Measurements from ENCODE around the gene PPFIA1. TPM values are rescaled to one million over a fixed set of nuclear protein-coding genes. Genes with fewer than 3 reads are reported as not detected.
"Not testable (repeated sequence)": the region's sequence is repeated elsewhere in the genome, so short reads cannot be mapped to it uniquely, and the experiment has no call there.

PPFIA1 gene
- polyA plus RNA-seq, 3 donors, result 44.2 to 58.5 (median 48.2) TPM

GRCh38 chr11:70312401-70313357, 42.2 kb downstream of the PPFIA1 start:
- DNase-seq (ENCODE audit: extremely low read depth in 1 of 11, low read depth in 9 of 11, low spot score in 4 of 11), result peak in 3 of 11 donors; percentile 8 to 17 (median 10)

GRCh38 chr11:70313945-70314344, 43.5 kb downstream of the PPFIA1 start:
- DNase-seq (ENCODE audit: extremely low read depth in 1 of 11, low read depth in 9 of 11, low spot score in 4 of 11), result no peak

- no peak for DNase-seq (ENCODE audit: extremely low read depth in 1 of 11, low read depth in 9 of 11, low spot score in 4 of 11)
Observed at GRCh38 chr11:70314730-70315129, 44.2 kb downstream of the PPFIA1 start.

GRCh38 chr11:70315716-70316115, 45.2 kb downstream of the PPFIA1 start:
- DNase-seq (ENCODE audit: extremely low read depth in 1 of 11, low read depth in 9 of 11, low spot score in 4 of 11), result no peak

GRCh38 chr11:70317581-70318305, 47.3 kb downstream of the PPFIA1 start:
- no peak for DNase-seq (ENCODE audit: extremely low read depth in 1 of 11, low read depth in 9 of 11, low spot score in 4 of 11)

- no peak for DNase-seq (ENCODE audit: extremely low read depth in 1 of 11, low read depth in 9 of 11, low spot score in 4 of 11)
Observed at GRCh38 chr11:70319396-70320076, 49.0 kb downstream of the PPFIA1 start.

- DNase-seq (ENCODE audit: extremely low read depth in 1 of 11, low read depth in 9 of 11, low spot score in 4 of 11), result no peak
Observed at GRCh38 chr11:70322666-70323065, 52.2 kb downstream of the PPFIA1 start.

GRCh38 chr11:70323806-70324205, 53.3 kb downstream of the PPFIA1 start:
- no peak for DNase-seq (ENCODE audit: extremely low read depth in 1 of 11, low read depth in 9 of 11, low spot score in 4 of 11)

- no peak for DNase-seq (ENCODE audit: extremely low read depth in 1 of 11, low read depth in 9 of 11, low spot score in 4 of 11)
Observed at GRCh38 chr11:70324376-70325115, 54.1 kb downstream of the PPFIA1 start.

GRCh38 chr11:70325824-70326223, 55.3 kb downstream of the PPFIA1 start:
- no peak for DNase-seq (ENCODE audit: extremely low read depth in 1 of 11, low read depth in 9 of 11, low spot score in 4 of 11)

- no peak for DNase-seq (ENCODE audit: extremely low read depth in 1 of 11, low read depth in 9 of 11, low spot score in 4 of 11)
Observed at GRCh38 chr11:70326365-70326811, 55.9 kb downstream of the PPFIA1 start.

GRCh38 chr11:70326833-70327232, 56.3 kb downstream of the PPFIA1 start:
- no peak for DNase-seq (ENCODE audit: extremely low read depth in 1 of 11, low read depth in 9 of 11, low spot score in 4 of 11)

- DNase-seq (ENCODE audit: extremely low read depth in 1 of 11, low read depth in 9 of 11, low spot score in 4 of 11), result no peak
Observed at GRCh38 chr11:70327717-70328116, 57.2 kb downstream of the PPFIA1 start.

GRCh38 chr11:70328556-70328955, 58.1 kb downstream of the PPFIA1 start:
- no peak for DNase-seq (ENCODE audit: extremely low read depth in 1 of 11, low read depth in 9 of 11, low spot score in 4 of 11)

- DNase-seq (ENCODE audit: extremely low read depth in 1 of 11, low read depth in 9 of 11, low spot score in 4 of 11), result not testable (repeated sequence)
Observed at GRCh38 chr11:70331320-70331843, 60.9 kb downstream of the PPFIA1 start.

- no peak for DNase-seq (ENCODE audit: extremely low read depth in 1 of 11, low read depth in 9 of 11, low spot score in 4 of 11)
Observed at GRCh38 chr11:70331901-70332300, 61.4 kb downstream of the PPFIA1 start.

GRCh38 chr11:70332567-70332966, 62.1 kb downstream of the PPFIA1 start:
- no peak for DNase-seq (ENCODE audit: extremely low read depth in 1 of 11, low read depth in 9 of 11, low spot score in 4 of 11)

- no peak for DNase-seq (ENCODE audit: extremely low read depth in 1 of 11, low read depth in 9 of 11, low spot score in 4 of 11)
Observed at GRCh38 chr11:70333261-70333660, 62.8 kb downstream of the PPFIA1 start.
